Duodenal mucosa (tissue), 2 donors: ENCODE data around the gene NEO1.

Experiments
- H3K27ac ChIP-seq: one replicate; pipeline ENCODE4 v1.7.0; 2013; ENCODE audit warnings: low read depth, low read length
- H3K27me3 ChIP-seq, 2 donors: one replicate each; pipeline ENCODE4 v1.7.0; 2013; ENCODE audit warnings: low read length in 2 of 2, control low read depth in 1 of 2; ENCODE audit not compliant: insufficient read depth in 2 of 2, control insufficient read depth in 1 of 2
- H3K36me3 ChIP-seq, 2 donors: one replicate each; pipeline ENCODE4 v1.7.0; 2013; ENCODE audit warnings: low read length in 2 of 2, control low read depth in 1 of 2; ENCODE audit not compliant: insufficient read depth in 2 of 2, control insufficient read depth in 1 of 2
- H3K4me1 ChIP-seq, 2 donors: one replicate each; pipeline ENCODE4 v1.7.0; 2013; ENCODE audit warnings: low read length in 2 of 2, control low read depth in 1 of 2; ENCODE audit not compliant: insufficient read depth in 2 of 2, control insufficient read depth in 1 of 2
- H3K4me3 ChIP-seq, 2 donors: one replicate each; pipeline ENCODE4 v1.7.0; 2013; ENCODE audit warnings: low read length in 2 of 2, low read depth in 1 of 2
- H3K9ac ChIP-seq, 2 donors: one replicate each; pipeline ENCODE4 v1.7.0; 2013; ENCODE audit warnings: low read length in 2 of 2, low read depth in 1 of 2
- H3K9me3 ChIP-seq, 2 donors: one replicate each; pipeline ENCODE4 v1.7.0; 2013; ENCODE audit warnings: low read length in 2 of 2, control low read depth in 1 of 2; ENCODE audit not compliant: control insufficient read depth in 1 of 2

NEO1 gene

DNA sequence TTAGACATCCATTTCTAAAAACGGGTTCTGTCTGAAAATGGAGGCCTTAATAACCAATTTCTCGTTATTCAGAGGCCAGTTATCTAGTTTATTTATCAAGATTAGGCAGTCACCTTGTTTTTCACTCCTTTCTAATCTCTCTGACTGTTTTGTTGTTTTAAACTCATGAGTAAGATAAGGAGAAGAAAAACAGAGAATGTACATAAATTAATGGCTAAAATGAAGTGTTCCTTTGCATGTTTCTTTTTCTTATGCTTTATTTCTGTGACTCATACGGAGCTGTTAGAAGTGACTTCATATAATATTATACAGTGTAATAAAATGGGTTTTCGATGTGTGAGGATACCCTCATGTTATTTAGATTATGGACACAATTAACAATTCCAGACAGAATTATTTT, 22.0 kb downstream of the NEO1 start:
- Histone ChIP-seq H3K9ac (no peak overlapping the region), H3K27ac (no peak overlapping the region), H3K27me3 (no peaks in the 10 kb centered on the region), H3K4me3 (no peak overlapping the region), H3K36me3 (no peaks in the 10 kb centered on the region), H3K4me1 (peaks cover 21 to 38% of the 10 kb centered on the region in 2 donors), H3K9me3 (no peaks in the 10 kb centered on the region)

DNA sequence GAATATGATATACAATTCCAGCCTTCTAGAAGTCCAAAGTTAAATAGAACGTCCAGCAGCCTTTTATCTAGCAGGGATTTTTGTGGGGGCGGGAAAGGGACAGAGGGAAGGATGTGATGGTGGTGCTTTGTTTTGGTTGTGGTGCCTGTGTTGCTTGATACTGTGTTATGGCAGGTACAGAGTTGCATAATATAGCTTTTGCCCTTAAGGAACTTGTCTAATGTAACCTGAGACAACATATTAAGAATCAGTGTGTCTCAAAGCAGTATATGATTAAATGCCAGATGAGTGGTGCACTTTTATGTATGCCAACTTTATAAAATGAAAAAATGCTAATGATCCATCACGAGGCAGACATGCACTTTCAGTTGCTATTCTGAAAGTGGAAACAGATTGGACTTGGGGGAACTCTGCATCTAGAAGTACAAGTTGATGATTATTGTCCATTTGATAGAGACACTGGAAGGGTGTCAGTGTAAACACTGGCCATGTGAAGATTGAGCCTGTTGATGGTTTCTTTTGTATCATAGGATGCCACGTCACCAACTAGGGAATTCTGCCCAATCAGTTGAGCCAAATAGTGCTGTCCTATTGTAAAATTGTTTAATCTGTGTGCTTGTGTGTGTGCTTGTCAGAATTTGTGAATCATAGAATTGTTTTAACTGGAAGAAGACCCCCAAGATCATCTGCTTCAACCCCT, 23.0 kb downstream of the NEO1 start:
- H3K27me3 ChIP-seq: no peaks in the 10 kb centered on the region
- no peak overlapping the region for H3K4me3 ChIP-seq
- peaks cover 21 to 49% of the 10 kb centered on the region in 2 donors for H3K4me1 ChIP-seq
- no peak overlapping the region for H3K9ac ChIP-seq
- no peaks in the 10 kb centered on the region for H3K9me3 ChIP-seq
- no peaks in the 10 kb centered on the region for H3K36me3 ChIP-seq
- no peak overlapping the region for H3K27ac ChIP-seq

DNA sequence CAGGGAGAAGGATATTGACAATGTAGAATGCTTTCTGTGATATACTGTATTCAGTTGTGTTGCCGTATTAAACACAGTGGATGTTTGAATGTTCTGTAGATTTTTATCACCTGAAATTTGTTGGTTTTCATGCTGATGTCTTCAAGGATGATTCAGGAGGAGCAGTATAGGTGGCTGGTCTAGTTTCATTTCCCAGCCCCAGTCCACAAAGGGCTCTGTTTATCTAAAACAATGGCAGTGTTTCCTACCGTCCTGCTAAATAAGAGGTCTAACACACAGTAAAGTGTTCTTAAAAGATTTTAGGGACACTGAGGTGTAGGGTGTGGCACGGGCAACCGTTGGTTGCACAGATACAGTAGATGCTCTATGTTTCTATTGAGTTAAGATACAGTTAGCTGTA, 26.0 kb downstream of the NEO1 start:
- no peak overlapping the region for H3K4me3 ChIP-seq
- H3K9ac ChIP-seq: no peak overlapping the region
- H3K4me1 ChIP-seq: peaks cover 23 to 65% of the 10 kb centered on the region in 2 donors
- no peak overlapping the region for H3K27ac ChIP-seq
- no peaks in the 10 kb centered on the region for H3K9me3 ChIP-seq
- H3K27me3 ChIP-seq: no peaks in the 10 kb centered on the region
- H3K36me3 ChIP-seq: no peaks in the 10 kb centered on the region

DNA sequence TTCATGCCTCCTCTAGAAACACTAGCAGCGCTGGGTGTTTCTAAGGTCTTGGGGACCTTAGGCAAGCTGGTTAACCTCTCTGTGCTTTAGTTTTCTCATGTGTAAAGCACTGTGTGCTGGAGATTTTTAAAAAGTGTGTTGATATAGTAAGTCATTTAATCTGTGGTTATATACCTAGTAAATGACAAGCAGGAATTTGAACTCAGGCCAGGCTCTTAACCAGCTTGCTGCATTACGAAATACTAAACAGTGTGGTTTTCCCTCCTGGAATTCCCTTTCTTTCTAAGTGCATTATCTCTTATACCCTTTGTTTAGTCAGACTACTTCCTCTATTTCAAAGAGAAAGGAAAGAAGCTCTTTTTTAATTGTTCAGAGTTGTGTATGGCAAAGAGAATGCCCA, 26.5 kb downstream of the NEO1 start:
- Histone ChIP-seq H3K27ac (no peak overlapping the region), H3K9ac (no peak overlapping the region), H3K9me3 (no peaks in the 10 kb centered on the region), H3K27me3 (no peaks in the 10 kb centered on the region), H3K36me3 (no peaks in the 10 kb centered on the region), H3K4me1 (peaks cover 19 to 61% of the 10 kb centered on the region in 2 donors), H3K4me3 (no peak overlapping the region)

DNA sequence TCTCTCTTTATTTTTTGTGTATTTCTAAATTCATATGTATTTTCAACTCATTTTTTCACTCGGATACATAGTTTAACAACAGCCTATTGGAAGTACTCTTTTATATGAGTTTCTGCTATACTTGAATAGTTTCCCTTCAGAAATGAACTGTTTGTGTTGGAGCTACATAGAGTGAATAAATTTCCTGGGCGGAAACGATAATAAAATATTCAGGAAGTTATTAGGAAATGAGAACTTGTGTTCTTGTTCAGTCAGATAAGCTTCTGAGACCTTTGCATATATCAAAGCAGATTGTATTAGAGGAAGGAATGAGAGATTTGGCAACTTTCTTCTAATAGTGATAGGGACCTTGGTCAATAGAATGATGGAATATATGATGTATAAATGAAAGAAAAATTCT, 27.3 kb downstream of the NEO1 start:
- H3K9me3 ChIP-seq: no peaks in the 10 kb centered on the region
- no peaks in the 10 kb centered on the region for H3K27me3 ChIP-seq
- no peak overlapping the region for H3K9ac ChIP-seq
- no peak overlapping the region for H3K4me3 ChIP-seq
- H3K4me1 ChIP-seq: peaks cover 16 to 53% of the 10 kb centered on the region in 2 donors
- no peak overlapping the region for H3K27ac ChIP-seq
- H3K36me3 ChIP-seq: no peaks in the 10 kb centered on the region

DNA sequence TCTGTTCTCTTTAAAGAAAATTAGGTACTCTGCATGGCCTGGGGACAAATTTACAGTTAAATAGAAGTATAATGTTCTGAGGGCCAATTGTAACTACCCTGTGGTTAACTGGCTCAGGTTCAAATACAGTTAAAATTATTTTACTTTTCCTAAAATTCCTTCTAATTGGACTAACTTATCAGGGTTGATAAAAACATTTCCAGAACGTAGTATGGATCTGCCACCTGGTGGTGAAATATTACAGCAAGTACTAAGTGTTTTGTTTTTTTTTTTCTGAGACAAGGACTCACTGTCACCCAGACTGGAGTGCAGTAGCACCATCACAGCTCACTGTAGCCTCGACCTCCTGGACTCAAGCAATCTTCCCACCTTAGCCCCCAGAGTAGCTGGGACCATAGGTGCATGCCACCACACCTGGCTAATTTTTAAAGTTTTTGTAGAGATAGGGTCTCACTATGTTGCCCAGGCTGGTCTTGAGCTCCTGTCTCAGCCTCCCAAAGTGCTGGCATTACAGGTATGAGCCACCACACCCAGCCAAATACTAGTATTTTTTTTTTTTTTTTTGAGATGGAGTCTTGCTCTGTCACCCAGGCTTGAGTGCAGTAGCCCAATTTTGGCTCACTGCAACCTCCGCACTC, 29.2 kb downstream of the NEO1 start:
- H3K36me3 ChIP-seq: no peaks in the 10 kb centered on the region
- no peak overlapping the region for H3K27ac ChIP-seq
- H3K27me3 ChIP-seq: no peaks in the 10 kb centered on the region
- H3K4me3 ChIP-seq: no peak overlapping the region
- H3K9me3 ChIP-seq: peaks cover 0 to 6% of the 10 kb centered on the region in 2 donors
- H3K4me1 ChIP-seq: peaks cover 16 to 42% of the 10 kb centered on the region in 2 donors
- no peak overlapping the region for H3K9ac ChIP-seq

DNA sequence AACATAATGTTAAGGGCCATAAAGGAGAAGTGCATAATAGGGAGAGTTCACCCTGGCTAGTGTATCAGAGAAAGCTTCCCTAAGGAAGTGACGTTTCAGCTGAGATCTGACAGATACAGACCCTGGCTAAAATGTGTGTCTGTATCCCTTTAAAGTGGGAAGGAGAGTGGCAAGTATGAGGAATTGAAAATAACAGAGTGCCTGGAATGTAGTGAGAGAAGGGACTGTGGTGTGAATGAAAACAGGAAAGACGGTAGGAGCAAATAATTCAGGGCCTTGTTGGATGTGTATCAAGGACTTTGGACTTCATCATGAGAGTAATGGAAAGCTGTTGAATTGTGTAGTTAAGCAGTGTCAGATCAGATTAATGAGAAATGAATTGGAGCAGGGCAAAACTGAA, 30.5 kb downstream of the NEO1 start:
- H3K27ac ChIP-seq: peak overlapping the region; percentile 67
- H3K27me3 ChIP-seq: no peaks in the 10 kb centered on the region
- H3K36me3 ChIP-seq: no peaks in the 10 kb centered on the region
- peaks cover 0 to 7% of the 10 kb centered on the region in 2 donors for H3K9me3 ChIP-seq
- no peak overlapping the region for H3K4me3 ChIP-seq
- no peak overlapping the region for H3K9ac ChIP-seq
- peaks cover 16 to 42% of the 10 kb centered on the region in 2 donors for H3K4me1 ChIP-seq

DNA sequence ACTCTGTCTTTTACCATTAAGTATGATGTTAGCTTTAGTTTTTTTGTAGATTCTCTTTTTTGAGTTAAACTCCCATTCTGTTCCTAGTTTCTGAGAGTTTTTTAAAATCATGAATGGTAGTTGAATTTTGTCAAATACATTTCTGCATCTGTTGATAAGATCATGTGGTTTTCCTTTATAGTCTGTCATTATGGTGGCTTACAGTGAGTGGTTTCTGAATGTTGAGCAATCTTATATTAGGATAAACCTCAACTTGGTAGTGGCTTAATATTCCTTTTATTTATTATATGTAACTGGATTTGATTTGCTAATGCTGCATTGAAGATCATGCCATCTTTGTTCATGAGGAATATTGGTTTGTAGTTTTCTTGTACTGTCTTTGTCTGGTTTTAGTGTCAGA, 34.8 kb downstream of the NEO1 start:
- no peaks in the 10 kb centered on the region for H3K36me3 ChIP-seq
- H3K27ac ChIP-seq: no peak overlapping the region
- H3K4me3 ChIP-seq: no peak overlapping the region
- H3K4me1 ChIP-seq: peaks cover 0 to 10% of the 10 kb centered on the region in 2 donors
- H3K9ac ChIP-seq: no peak overlapping the region
- peaks cover 0 to 7% of the 10 kb centered on the region in 2 donors for H3K9me3 ChIP-seq
- no peaks in the 10 kb centered on the region for H3K27me3 ChIP-seq

DNA sequence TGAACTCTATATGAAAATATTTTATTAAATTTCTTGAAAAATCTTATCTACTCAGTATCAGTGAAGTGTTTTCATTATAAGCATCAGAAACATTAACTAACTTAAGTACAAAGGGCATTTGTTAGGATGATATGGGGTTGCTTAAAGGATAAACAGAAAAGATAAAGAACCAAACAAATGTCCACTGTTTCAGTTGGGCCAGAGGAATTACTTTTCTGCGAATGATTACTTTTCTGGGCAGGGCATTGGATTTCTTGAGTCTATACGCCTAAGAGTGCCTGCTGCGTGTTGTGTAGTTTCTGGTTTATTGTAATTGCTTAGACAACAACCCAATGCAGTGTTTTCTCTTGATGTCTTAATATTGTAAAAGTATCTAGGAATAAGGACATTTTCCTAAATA, 52.8 kb downstream of the NEO1 start:
- Histone ChIP-seq H3K27ac (no peak overlapping the region), H3K36me3 (no peaks in the 10 kb centered on the region), H3K9ac (no peak overlapping the region), H3K9me3 (no peaks in the 10 kb centered on the region), H3K4me1 (peaks cover 10 to 38% of the 10 kb centered on the region in 2 donors), H3K4me3 (no peak overlapping the region), H3K27me3 (no peaks in the 10 kb centered on the region)

DNA sequence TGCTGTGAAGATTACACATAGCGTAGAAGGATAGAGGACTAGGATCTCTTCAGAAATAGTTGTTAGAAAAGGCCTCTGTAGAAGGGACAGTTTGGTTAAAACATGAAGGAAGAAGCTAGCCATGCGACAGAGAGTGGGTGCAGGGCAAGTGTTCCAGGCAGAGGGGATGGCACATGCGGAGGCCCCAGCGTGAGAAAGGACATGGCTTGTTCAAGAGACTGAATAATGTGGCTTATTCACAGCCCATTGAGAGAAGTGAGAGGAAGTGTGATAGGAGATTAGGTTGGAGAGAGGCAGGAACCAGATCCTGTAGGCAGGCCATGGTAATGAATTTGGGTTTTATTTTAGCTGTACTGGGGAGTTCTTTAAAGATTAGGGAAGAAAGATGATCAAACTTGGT, 56.4 kb downstream of the NEO1 start:
- Histone ChIP-seq H3K36me3 (no peaks in the 10 kb centered on the region), H3K9me3 (no peaks in the 10 kb centered on the region), H3K27me3 (no peaks in the 10 kb centered on the region), H3K4me3 (no peak overlapping the region), H3K27ac (no peak overlapping the region), H3K9ac (no peak overlapping the region), H3K4me1 (peaks cover 10 to 41% of the 10 kb centered on the region in 2 donors)
